CD4-positive, alpha-beta T cell (primary cell): ENCODE data around the gene PARD6G. TPM values are rescaled to one million over a fixed set of nuclear protein-coding genes. Genes with fewer than 3 reads are reported as not detected.

Experiments
- ATAC-seq: fragments of 200-7000 bp; cut with Tn5 transposase; one replicate; pipeline ENCODE4 v1.10.0; 2022; ENCODE audit warnings: mild to moderate bottlenecking; ENCODE audit not compliant: poor library complexity
- CTCF ChIA-PET: fragments of 350-600 bp; sonication (Branson Sonifier 250); formaldehyde crosslinking; loops from one replicate; lab custom pipeline; 2021; ENCODE audit warnings: antibody characterized with exemption, inconsistent platforms; lab: Charles Lee
- POLR2A ChIA-PET: fragments of 350-600 bp; sonication (Branson Sonifier 250); formaldehyde crosslinking; loops from one replicate; lab custom pipeline; 2021; ENCODE audit warnings: antibody characterized with exemption, inconsistent platforms; lab: Charles Lee
- DNase-seq, 14 experiments: peaks; one replicate each; pipeline ENCODE4 v3.0.0-alpha.2; 2013 to 2020; ENCODE audit warnings: mixed read lengths in 2 of 14
- H3K27ac ChIP-seq, 2 donors: one replicate each; pipeline versions ENCODE4 v1.5.1 to v1.7.0; 2013; ENCODE audit warnings: low read length in 2 of 2, low read depth in 1 of 2, mild to moderate bottlenecking in 1 of 2
- H3K27me3 ChIP-seq, 2 experiments: 1 replicate in 1 of 2; 2 replicates in 1 of 2; pipeline versions ENCODE4 v1.6.1 to v1.7.0; 2013; ENCODE audit warnings: low read length in 2 of 2, control low read depth in 1 of 2, mild to moderate bottlenecking in 1 of 2, moderate library complexity in 1 of 2; ENCODE audit not compliant: insufficient read depth in 2 of 2, control insufficient read depth in 1 of 2
- H3K36me3 ChIP-seq: one replicate; pipeline ENCODE4 v1.6.1; 2013; ENCODE audit warnings: low read length, control low read depth; ENCODE audit not compliant: insufficient read depth
- H3K4me1 ChIP-seq: one replicate; pipeline ENCODE4 v1.6.1; 2013; ENCODE audit warnings: low read length, control low read depth; ENCODE audit not compliant: insufficient read depth
- H3K4me3 ChIP-seq: one replicate; pipeline ENCODE4 v1.5.1; 2013; ENCODE audit warnings: mild to moderate bottlenecking, low read length, moderate library complexity
- H3K9me3 ChIP-seq, 2 experiments: 1 replicate in 1 of 2; 2 replicates in 1 of 2; pipeline versions ENCODE4 v1.6.1 to v1.7.0; 2013; ENCODE audit warnings: low read length in 2 of 2, mild to moderate bottlenecking in 2 of 2, control low read depth in 1 of 2, moderate library complexity in 1 of 2; ENCODE audit not compliant: control insufficient read depth in 1 of 2, insufficient read depth in 1 of 2
- H3K27ac Mint-ChIP-seq: one replicate; pipeline ENCODE4 v1.8.0; 2020; ENCODE audit warnings: mixed read lengths
- H3K27me3 Mint-ChIP-seq: one replicate; pipeline ENCODE4 v1.8.0; 2021; ENCODE audit warnings: mixed read lengths
- H3K36me3 Mint-ChIP-seq: one replicate; pipeline ENCODE4 v1.8.0; 2021; ENCODE audit warnings: low read depth, mixed read lengths
- H3K4me1 Mint-ChIP-seq: one replicate; pipeline ENCODE4 v1.8.0; 2021; ENCODE audit warnings: low read depth, mixed read lengths
- H3K4me3 Mint-ChIP-seq: one replicate; pipeline ENCODE4 v1.8.0; 2020; ENCODE audit warnings: mild to moderate bottlenecking, mixed read lengths
- H3K9me3 Mint-ChIP-seq: one replicate; pipeline ENCODE4 v1.8.0; 2020; ENCODE audit warnings: mixed read lengths
- CTCF ChIP-seq: fragments of 200-600 bp; IDR thresholded peaks from one replicate; pipeline ENCODE4 v1.8.0; 2022; ENCODE audit warnings: antibody characterized with exemption, mild to moderate bottlenecking
- intact Hi-C, 2 experiments: fragments of 100-400 bp; cut with DNase I in 1 of 2; cut with micrococcal nuclease in 1 of 2; formaldehyde crosslinking; loops; one replicate each; pipeline versions ENCODE4 v1.15.1 to v1.9.0; 2023 to 2025; cut with DNase I, micrococcal nuclease
- total RNA-seq, 174 experiments: library from RNA in 2 of 174; stranded (reverse) in 2 of 174; gene quantifications; one replicate each; pipeline ENCODE4 v1.2.3 and lab custom pipeline; 2021 to 2026

The PARD6G gene
- total RNA-seq, 2 experiments from 2014 or later, result 0.38 to 1.1 TPM

- peak overlapping the region; percentile 55 for H3K4me3 ChIP-seq
- H3K27me3 ChIP-seq, result no peaks in the 10 kb centered on the region
- peaks cover 19% of the 10 kb centered on the region for H3K27me3 Mint-ChIP-seq
- H3K36me3 Mint-ChIP-seq, result peaks cover 4% of the 10 kb centered on the region
- H3K4me1 Mint-ChIP-seq, result peaks cover 21% of the 10 kb centered on the region
- ATAC-seq, result no peak
- no peak overlapping the region for H3K27ac ChIP-seq
- H3K9me3 ChIP-seq, result no peaks in the 10 kb centered on the region
- peak overlapping the region; percentile 92 for H3K4me3 Mint-ChIP-seq
- DNase-seq, result peak in 1 of 14 experiments; percentile 9
- intact Hi-C loops, result no loop called here
- no peak overlapping the region for H3K27ac Mint-ChIP-seq
- H3K36me3 ChIP-seq, result no peaks in the 10 kb centered on the region
- ChIA-PET POLR2A (interaction anchor here (1.0 kb wide), 1 partner anchor 40 kb away, joined by 3 read pairs; the partner anchor contains the start of gene ADNP2), CTCF (no interaction called here)
- peaks cover 15% of the 10 kb centered on the region for H3K4me1 ChIP-seq
- no peaks in the 10 kb centered on the region for H3K9me3 Mint-ChIP-seq
- no peak for TF ChIP-seq CTCF
Observed at GRCh38 chr18:80148326-80149199, 98.8 kb downstream of the PARD6G start.

GRCh38 chr18:80147418-80148325 is 99.6 kb downstream of the PARD6G start:
- no peaks in the 10 kb centered on the region for H3K27me3 ChIP-seq
- Mint-ChIP-seq H3K36me3 (peaks cover 4% of the 10 kb centered on the region), H3K27me3 (peaks cover 19% of the 10 kb centered on the region), H3K9me3 (no peaks in the 10 kb centered on the region), H3K4me3 (peak overlapping the region; percentile 92), H3K4me1 (peaks cover 21% of the 10 kb centered on the region), H3K27ac (no peak overlapping the region)
- no peaks in the 10 kb centered on the region for H3K36me3 ChIP-seq
- H3K27ac ChIP-seq, result no peak overlapping the region
- peak; percentile 85 for ATAC-seq
- no peak for TF ChIP-seq CTCF
- peaks cover 15% of the 10 kb centered on the region for H3K4me1 ChIP-seq
- ChIA-PET CTCF (no interaction called here), POLR2A (interaction anchor here (1.0 kb wide), 1 partner anchor 39 kb away, joined by 3 read pairs; the partner anchor contains the start of gene ADNP2)
- no peaks in the 10 kb centered on the region for H3K9me3 ChIP-seq
- peak overlapping the region; percentile 55 for H3K4me3 ChIP-seq
- intact Hi-C loops, result no loop called here
- peak; percentile 43 to 83 (median 66) for DNase-seq

- intact Hi-C loops, result no loop called here
- H3K9me3 ChIP-seq, result no peaks in the 10 kb centered on the region
- no peak for TF ChIP-seq CTCF
- ChIA-PET POLR2A (interaction anchor here (1.0 kb wide), 1 partner anchor 38 kb away, joined by 3 read pairs; the partner anchor contains the start of gene ADNP2), CTCF (no interaction called here)
- peaks cover 15% of the 10 kb centered on the region for H3K4me1 ChIP-seq
- peaks cover 19% of the 10 kb centered on the region for H3K27me3 Mint-ChIP-seq
- H3K36me3 ChIP-seq, result no peaks in the 10 kb centered on the region
- ATAC-seq, result no peak
- peak overlapping the region; percentile 92 for H3K4me3 Mint-ChIP-seq
- no peak overlapping the region for H3K27ac Mint-ChIP-seq
- H3K4me3 ChIP-seq, result peak overlapping the region; percentile 55
- no peak overlapping the region for H3K27ac ChIP-seq
- H3K36me3 Mint-ChIP-seq, result peaks cover 4% of the 10 kb centered on the region
- peaks cover 21% of the 10 kb centered on the region for H3K4me1 Mint-ChIP-seq
- DNase-seq, result no peak
- no peaks in the 10 kb centered on the region for H3K27me3 ChIP-seq
- H3K9me3 Mint-ChIP-seq, result no peaks in the 10 kb centered on the region
Observed at GRCh38 chr18:80147037-80147417, 100.3 kb downstream of the PARD6G start.
